Glutamatergic neuron (in vitro differentiated cells): ENCODE data around the gene CSNK2B. TPM values are rescaled to one million over a fixed set of nuclear protein-coding genes. Genes with fewer than 3 reads are reported as not detected.
"Not testable (repeated sequence)": the region's sequence is repeated elsewhere in the genome, so short reads cannot be mapped to it uniquely, and the experiment has no call there.

Experiments
- DNase-seq: peaks from one replicate; pipeline ENCODE4 v3.0.0; 2022
- H3K27ac Mint-ChIP-seq: one replicate; pipeline ENCODE4 v1.8.0; 2020; ENCODE audit warnings: mild to moderate bottlenecking, mixed read lengths, inconsistent platforms; ENCODE audit not compliant: unreplicated experiment
- H3K27me3 Mint-ChIP-seq: one replicate; pipeline ENCODE4 v1.8.0; 2020; ENCODE audit warnings: mild to moderate bottlenecking, moderate library complexity, mixed read lengths, inconsistent platforms; ENCODE audit not compliant: unreplicated experiment
- H3K36me3 Mint-ChIP-seq: one replicate; pipeline ENCODE4 v1.8.0; 2020; ENCODE audit warnings: mild to moderate bottlenecking, mixed read lengths, inconsistent platforms; ENCODE audit not compliant: unreplicated experiment
- H3K4me1 Mint-ChIP-seq: one replicate; pipeline ENCODE4 v1.8.0; 2020; ENCODE audit warnings: mild to moderate bottlenecking, low read depth, mixed read lengths, inconsistent platforms; ENCODE audit not compliant: unreplicated experiment
- H3K4me3 Mint-ChIP-seq: one replicate; pipeline ENCODE4 v1.8.0; 2020; ENCODE audit warnings: mild to moderate bottlenecking, mixed read lengths, inconsistent platforms; ENCODE audit not compliant: unreplicated experiment
- H3K9me3 Mint-ChIP-seq: one replicate; pipeline ENCODE4 v1.8.0; 2020; ENCODE audit warnings: mild to moderate bottlenecking, moderate library complexity, mixed read lengths, inconsistent platforms; ENCODE audit not compliant: unreplicated experiment
- CTCF ChIP-seq: fragments of 200-600 bp; sonication (generic); IDR thresholded peaks from one replicate; pipeline ENCODE4 v1.5.0; 2021; ENCODE audit not compliant: partially characterized antibody, unreplicated experiment
- total RNA-seq: library from RNA; stranded (reverse); fragmentation: NEBNext Ultra II Directional; extraction: Animal tissue kit (Norgen Biotek cat#: 25700); gene quantifications from one replicate; pipeline ENCODE4 v1.2.1, GENCODE V29; 2021; ENCODE audit not compliant: unreplicated experiment

CSNK2B gene
- total RNA-seq, 1 donor from 2014 or later, result 214 TPM

DNA sequence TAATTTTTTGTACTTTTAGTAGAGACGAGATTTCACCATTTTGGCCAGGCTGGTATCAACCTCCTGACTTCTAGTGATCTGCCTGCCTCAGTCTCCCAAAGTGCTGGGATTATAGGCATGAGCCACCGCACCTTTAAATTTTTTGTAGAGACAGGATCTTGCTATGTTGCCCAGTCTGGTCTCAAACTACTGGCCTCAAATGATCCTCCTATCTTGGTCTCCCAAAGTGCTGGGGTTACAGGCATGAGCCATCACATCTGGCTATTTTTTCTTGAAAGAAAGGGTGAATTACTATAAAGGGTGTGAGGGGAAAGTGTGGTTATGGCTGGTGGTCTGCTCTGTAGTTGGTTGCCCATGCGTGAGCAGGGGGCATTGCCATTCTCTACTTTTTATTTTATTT is 42.3 kb downstream of the CSNK2B start:
- Mint-ChIP-seq H3K27me3 (peaks cover 9% of the 10 kb centered on the region), H3K9me3 (peaks cover 14% of the 10 kb centered on the region), H3K36me3 (no peaks in the 10 kb centered on the region), H3K4me1 (peaks cover 8% of the 10 kb centered on the region), H3K4me3 (no peak overlapping the region), H3K27ac (no peak overlapping the region)
- DNase-seq, result no peak
- no peak for TF ChIP-seq CTCF

DNA sequence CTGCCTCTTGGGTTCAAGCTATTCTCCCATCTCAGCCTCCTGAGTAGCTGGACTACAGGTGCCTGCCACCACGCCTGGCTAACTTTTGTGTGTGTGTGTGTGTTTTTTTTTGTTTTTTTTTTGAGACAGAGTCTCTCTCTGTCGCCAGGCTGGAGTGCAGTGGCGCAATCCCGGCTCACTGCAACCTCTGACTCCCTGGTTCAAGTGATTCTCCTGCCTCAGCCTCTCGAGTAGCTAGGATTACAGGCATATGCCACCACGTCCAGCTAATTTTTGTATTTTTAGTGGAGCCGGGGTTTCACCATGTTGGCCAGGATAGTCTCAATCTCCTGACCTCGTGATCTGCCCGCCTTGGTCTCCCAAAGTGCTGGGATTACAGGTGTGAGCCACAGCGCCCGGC is 43.3 kb downstream of the CSNK2B start:
- not testable (repeated sequence) for H3K36me3 Mint-ChIP-seq, DNase-seq, H3K27me3 Mint-ChIP-seq, H3K9me3 Mint-ChIP-seq, H3K4me3 Mint-ChIP-seq, H3K27ac Mint-ChIP-seq
- H3K4me1 Mint-ChIP-seq, result peaks cover 12% of the 10 kb centered on the region

DNA sequence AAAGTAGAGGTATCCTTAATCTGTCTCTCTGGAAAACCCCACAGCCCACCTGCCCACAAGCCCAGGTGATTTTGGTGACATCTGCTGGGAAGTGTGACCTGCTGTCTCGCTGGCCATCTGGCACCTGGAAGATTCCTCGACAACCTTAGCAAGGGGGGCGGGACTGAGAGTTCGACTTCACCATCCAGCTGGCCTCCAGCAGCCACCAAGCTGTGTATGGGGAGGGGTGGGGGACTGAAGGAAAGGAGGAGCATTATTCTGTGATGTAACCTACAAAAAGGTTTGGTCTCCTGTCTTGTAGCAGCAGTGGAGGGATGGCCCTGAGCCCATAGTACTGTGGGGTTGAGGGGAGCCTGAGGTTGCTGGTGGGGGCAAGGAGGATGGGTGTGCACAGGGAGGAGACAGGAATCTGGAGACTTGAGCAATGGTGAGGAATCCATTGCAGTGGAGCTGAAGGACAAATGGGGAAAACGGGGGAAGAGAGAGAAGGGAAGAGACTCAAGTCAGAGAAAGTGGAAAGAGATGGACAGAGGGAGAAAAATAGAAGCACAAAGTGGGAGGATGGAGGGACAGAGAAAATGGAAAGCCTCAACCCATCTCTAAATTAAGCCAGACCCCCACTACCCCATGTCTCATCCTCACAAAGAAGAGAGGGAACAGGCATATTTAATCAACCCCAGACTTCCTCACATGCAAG is 44.8 kb downstream of the CSNK2B start:
- peak overlapping the region; percentile 11 for H3K4me3 Mint-ChIP-seq
- TF ChIP-seq CTCF, result no peak
- H3K4me1 Mint-ChIP-seq, result peaks cover 17% of the 10 kb centered on the region

GRCh38 chr6:31711233-31711632 is 45.4 kb downstream of the CSNK2B start:
- no peaks in the 10 kb centered on the region for H3K36me3 Mint-ChIP-seq
- DNase-seq, result no peak
- peaks cover 17% of the 10 kb centered on the region for H3K4me1 Mint-ChIP-seq
- no peak for TF ChIP-seq CTCF
- H3K27ac Mint-ChIP-seq, result no peak overlapping the region
- peaks cover 10% of the 10 kb centered on the region for H3K27me3 Mint-ChIP-seq
- H3K4me3 Mint-ChIP-seq, result no peak overlapping the region
- peaks cover 9% of the 10 kb centered on the region for H3K9me3 Mint-ChIP-seq

More for the DNA sequence above, 44.8 kb downstream of the CSNK2B start:
- H3K27me3 Mint-ChIP-seq, result peaks cover 10% of the 10 kb centered on the region
- peaks cover 9% of the 10 kb centered on the region for H3K9me3 Mint-ChIP-seq
- no peaks in the 10 kb centered on the region for H3K36me3 Mint-ChIP-seq
- H3K27ac Mint-ChIP-seq, result peak overlapping the region; percentile 25
- DNase-seq, result no peak

GRCh38 chr6:31712296-31712695 is 46.4 kb downstream of the CSNK2B start:
- H3K27ac Mint-ChIP-seq, result no peak overlapping the region
- H3K36me3 Mint-ChIP-seq, result no peaks in the 10 kb centered on the region
- peaks cover 10% of the 10 kb centered on the region for H3K27me3 Mint-ChIP-seq
- TF ChIP-seq CTCF, result no peak
- H3K4me3 Mint-ChIP-seq, result no peak overlapping the region
- peaks cover 17% of the 10 kb centered on the region for H3K4me1 Mint-ChIP-seq
- no peak for DNase-seq
- H3K9me3 Mint-ChIP-seq, result peaks cover 9% of the 10 kb centered on the region
